GM23338 (cell line): Measurements from ENCODE around the gene TCEA2. TPM values are rescaled to one million over a fixed set of nuclear protein-coding genes. Genes with fewer than 3 reads are reported as not detected.

Experiments used
- ATAC-seq: fragments of 200-7000 bp; cut with Tn5 transposase; 3 replicates; pipeline ENCODE4 v1.9.1; 2020
- DNase-seq: peaks from one replicate; pipeline ENCODE4 v3.0.0-alpha.2; 2015; ENCODE audit warnings: low spot score
- H2AFZ ChIP-seq: fragments of 200-600 bp; sonication (generic); 2 replicates; pipeline ENCODE4 v1.8.0; 2016; ENCODE audit warnings: antibody characterized with exemption, mild to moderate bottlenecking, moderate library complexity
- H3F3A ChIP-seq: fragments of 200-600 bp; sonication (generic); replicated peaks from 2 replicates; pipeline ENCODE4 v1.8.0; 2017; ENCODE audit warnings: antibody characterized with exemption, mixed run types, low read depth
- H3K27ac ChIP-seq: fragments of 200-600 bp; sonication (generic); 2 replicates; pipeline ENCODE4 v1.6.1; 2016; ENCODE audit warnings: low read depth
- H3K27me3 ChIP-seq: fragments of 200-600 bp; sonication (generic); 2 replicates; pipeline ENCODE4 v1.8.0; 2016; ENCODE audit warnings: mild to moderate bottlenecking, mixed run types, moderate library complexity; ENCODE audit not compliant: insufficient read depth
- H3K36me3 ChIP-seq: fragments of 200-600 bp; sonication (generic); 2 replicates; pipeline ENCODE4 v1.8.0; 2016; ENCODE audit warnings: mild to moderate bottlenecking; ENCODE audit not compliant: insufficient read depth
- H3K4me1 ChIP-seq: fragments of 200-600 bp; sonication (generic); 2 replicates; pipeline ENCODE4 v1.8.0; 2016; ENCODE audit warnings: mild to moderate bottlenecking, moderate library complexity; ENCODE audit not compliant: insufficient read depth
- H3K4me2 ChIP-seq: fragments of 200-600 bp; sonication (generic); 2 replicates; pipeline ENCODE4 v1.7.1; 2017; ENCODE audit warnings: mixed run types
- H3K4me3 ChIP-seq: fragments of 200-600 bp; sonication (generic); 2 replicates; pipeline ENCODE4 v1.6.1; 2016; ENCODE audit warnings: mixed run types
- H3K79me2 ChIP-seq: fragments of 200-600 bp; sonication (generic); replicated peaks from 2 replicates; pipeline ENCODE4 v1.8.0; 2017; ENCODE audit warnings: mild to moderate bottlenecking; ENCODE audit not compliant: insufficient read depth
- H3K9me2 ChIP-seq: fragments of 200-600 bp; sonication (generic); 2 replicates; pipeline ENCODE4 v1.8.0; 2017; ENCODE audit not compliant: insufficient read depth
- H4K20me1 ChIP-seq: fragments of 200-600 bp; sonication (generic); replicated peaks from 2 replicates; pipeline ENCODE4 v1.8.0; 2017; ENCODE audit warnings: mild to moderate bottlenecking; ENCODE audit not compliant: insufficient read depth
- H3K27ac Mint-ChIP-seq: 2 replicates; pipeline ENCODE4 v1.8.0; 2020; ENCODE audit warnings: inconsistent platforms, mild to moderate bottlenecking, moderate library complexity, mixed read lengths
- H3K27me3 Mint-ChIP-seq: 3 replicates; pipeline ENCODE4 v1.8.0; 2022; ENCODE audit warnings: low read depth, mild to moderate bottlenecking, moderate library complexity, mixed read lengths, inconsistent platforms; ENCODE audit not compliant: insufficient read depth, poor library complexity
- H3K36me3 Mint-ChIP-seq: 3 replicates; pipeline ENCODE4 v1.8.0; 2021; ENCODE audit warnings: low read depth, mild to moderate bottlenecking, inconsistent platforms, moderate library complexity, mixed read lengths
- H3K4me1 Mint-ChIP-seq: 3 replicates; pipeline ENCODE4 v1.8.0; 2020; ENCODE audit warnings: mild to moderate bottlenecking, inconsistent platforms, mixed read lengths
- H3K4me3 Mint-ChIP-seq: 3 replicates; pipeline ENCODE4 v1.8.0; 2021; ENCODE audit warnings: moderate library complexity, mild to moderate bottlenecking, inconsistent platforms, mixed read lengths
- H3K9me3 Mint-ChIP-seq: 3 replicates; pipeline ENCODE4 v1.8.0; 2020; ENCODE audit warnings: moderate library complexity, mild to moderate bottlenecking, inconsistent platforms, mixed read lengths
- CREB1 ChIP-seq: fragments of 250-450 bp; sonication (Bioruptor Pico); IDR thresholded peaks from 2 replicates; pipeline ENCODE4 v1.5.0; 2020; ENCODE audit warnings: low read depth, mild to moderate bottlenecking, moderate library complexity
- EZH2 ChIP-seq: fragments of 200-600 bp; sonication (generic); IDR thresholded peaks from one replicate; pipeline ENCODE4 v1.8.0; 2017; ENCODE audit warnings: antibody characterized with exemption, mild to moderate bottlenecking, low read depth; ENCODE audit not compliant: unreplicated experiment
- EZH2phosphoT487 ChIP-seq: fragments of 200-600 bp; sonication (generic); IDR thresholded peaks from one replicate; pipeline ENCODE4 v1.8.1; 2018; ENCODE audit warnings: antibody characterized with exemption; ENCODE audit not compliant: unreplicated experiment
- JUNB ChIP-seq: IDR thresholded peaks from one replicate; pipeline ENCODE4 v1.6.1; 2016; ENCODE audit warnings: antibody characterized with exemption; ENCODE audit not compliant: unreplicated experiment
- NANOG ChIP-seq: IDR thresholded peaks from 2 replicates; pipeline ENCODE4 v1.6.1; 2016; ENCODE audit warnings: antibody characterized with exemption, borderline replicate concordance
- STAT1 ChIP-seq: IDR thresholded peaks from one replicate; pipeline ENCODE4 v1.6.1; 2016; ENCODE audit warnings: antibody characterized with exemption; ENCODE audit not compliant: unreplicated experiment
- ZNF331 ChIP-seq: fragments of 250-450 bp; sonication (Bioruptor Pico); IDR thresholded peaks from 2 replicates; pipeline ENCODE4 v1.5.0; 2020; ENCODE audit warnings: low read depth, mild to moderate bottlenecking, moderate library complexity
- polyA plus RNA-seq: library from polyadenylated mRNA; unstranded; fragments of >200 nt; fragmentation: Nextera tagmentation; extraction: Ambion mirVana; gene quantifications from 2 replicates; pipeline ENCODE4 v1.2.1, GENCODE V29; 2016
- total RNA-seq: library from RNA; depleted of rRNA; stranded (reverse); fragments of >200 nt; shearing (Covaris generic); gene quantifications from 2 replicates; pipeline ENCODE4 v1.2.3, GENCODE V29; 2014
- TF ChIP-seq, protein P1 (sequence below): IDR thresholded peaks from one replicate; pipeline ENCODE4 v1.6.1; 2018; ENCODE audit warnings: antibody characterized with exemption; ENCODE audit not compliant: unreplicated experiment
- TF ChIP-seq, protein P2 (sequence below): IDR thresholded peaks from 2 replicates; pipeline ENCODE4 v1.6.1; 2016; ENCODE audit warnings: antibody characterized with exemption
- TF ChIP-seq, protein P3 (sequence below): fragments of 250-450 bp; sonication (Bioruptor Pico); IDR thresholded peaks from 2 replicates; pipeline ENCODE4 v1.5.0; 2020; ENCODE audit warnings: mild to moderate bottlenecking, moderate library complexity

TCEA2 gene
- total and polyA plus RNA-seq, 2 experiments from 2014 or later: 21.0 to 54.4 TPM

DNA sequence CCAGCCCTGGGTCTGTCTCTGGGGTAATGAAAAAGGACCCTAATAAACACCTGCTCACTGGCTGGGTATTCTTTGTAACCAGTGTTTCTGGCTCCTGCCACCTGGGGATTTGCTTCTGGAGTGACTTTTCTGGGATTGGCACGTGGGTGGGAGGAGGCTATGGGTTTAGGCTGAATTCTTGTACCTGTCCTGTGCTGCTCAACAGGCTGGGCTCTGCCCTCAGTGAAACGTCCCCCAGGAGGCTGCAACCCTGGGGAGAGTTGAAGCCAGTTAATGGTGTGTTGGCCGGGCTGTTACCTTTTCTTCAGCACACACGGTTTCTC is 37.5 kb downstream of the TCEA2 start:
- ATAC-seq (no peak), DNase-seq (no peak)
- TF ChIP-seq EZH2 (no peak), CREB1 (no peak), NANOG (no peak), ZNF331 (CRISPR knock-in tag) (no peak), STAT1 (no peak), EZH2phosphoT487 (no peak)
- TF ChIP-seq, protein P1, sequence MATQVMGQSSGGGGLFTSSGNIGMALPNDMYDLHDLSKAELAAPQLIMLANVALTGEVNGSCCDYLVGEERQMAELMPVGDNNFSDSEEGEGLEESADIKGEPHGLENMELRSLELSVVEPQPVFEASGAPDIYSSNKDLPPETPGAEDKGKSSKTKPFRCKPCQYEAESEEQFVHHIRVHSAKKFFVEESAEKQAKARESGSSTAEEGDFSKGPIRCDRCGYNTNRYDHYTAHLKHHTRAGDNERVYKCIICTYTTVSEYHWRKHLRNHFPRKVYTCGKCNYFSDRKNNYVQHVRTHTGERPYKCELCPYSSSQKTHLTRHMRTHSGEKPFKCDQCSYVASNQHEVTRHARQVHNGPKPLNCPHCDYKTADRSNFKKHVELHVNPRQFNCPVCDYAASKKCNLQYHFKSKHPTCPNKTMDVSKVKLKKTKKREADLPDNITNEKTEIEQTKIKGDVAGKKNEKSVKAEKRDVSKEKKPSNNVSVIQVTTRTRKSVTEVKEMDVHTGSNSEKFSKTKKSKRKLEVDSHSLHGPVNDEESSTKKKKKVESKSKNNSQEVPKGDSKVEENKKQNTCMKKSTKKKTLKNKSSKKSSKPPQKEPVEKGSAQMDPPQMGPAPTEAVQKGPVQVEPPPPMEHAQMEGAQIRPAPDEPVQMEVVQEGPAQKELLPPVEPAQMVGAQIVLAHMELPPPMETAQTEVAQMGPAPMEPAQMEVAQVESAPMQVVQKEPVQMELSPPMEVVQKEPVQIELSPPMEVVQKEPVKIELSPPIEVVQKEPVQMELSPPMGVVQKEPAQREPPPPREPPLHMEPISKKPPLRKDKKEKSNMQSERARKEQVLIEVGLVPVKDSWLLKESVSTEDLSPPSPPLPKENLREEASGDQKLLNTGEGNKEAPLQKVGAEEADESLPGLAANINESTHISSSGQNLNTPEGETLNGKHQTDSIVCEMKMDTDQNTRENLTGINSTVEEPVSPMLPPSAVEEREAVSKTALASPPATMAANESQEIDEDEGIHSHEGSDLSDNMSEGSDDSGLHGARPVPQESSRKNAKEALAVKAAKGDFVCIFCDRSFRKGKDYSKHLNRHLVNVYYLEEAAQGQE: no peak
- Histone ChIP-seq H3K79me2 (no peaks in the 10 kb centered on the region), H3K4me2 (no peak overlapping the region), H3K27ac (no peak overlapping the region), H3K4me1 (no peaks in the 10 kb centered on the region), H3F3A (peaks cover 7% of the 10 kb centered on the region), H3K27me3 (peaks cover 17% of the 10 kb centered on the region), H3K36me3 (no peaks in the 10 kb centered on the region), H3K4me3 (no peak overlapping the region), H2AFZ (no peak overlapping the region), H3K9me2 (no peaks in the 10 kb centered on the region), H4K20me1 (no peaks in the 10 kb centered on the region)
- Mint-ChIP-seq H3K9me3 (peaks cover 8% of the 10 kb centered on the region), H3K36me3 (peaks cover 4% of the 10 kb centered on the region; the same call in 2 of the 3 replicates), H3K4me1 (peaks cover 11% of the 10 kb centered on the region), H3K27me3 (peaks cover 29% of the 10 kb centered on the region), H3K4me3 (no peak overlapping the region), H3K27ac (no peak overlapping the region)

DNA sequence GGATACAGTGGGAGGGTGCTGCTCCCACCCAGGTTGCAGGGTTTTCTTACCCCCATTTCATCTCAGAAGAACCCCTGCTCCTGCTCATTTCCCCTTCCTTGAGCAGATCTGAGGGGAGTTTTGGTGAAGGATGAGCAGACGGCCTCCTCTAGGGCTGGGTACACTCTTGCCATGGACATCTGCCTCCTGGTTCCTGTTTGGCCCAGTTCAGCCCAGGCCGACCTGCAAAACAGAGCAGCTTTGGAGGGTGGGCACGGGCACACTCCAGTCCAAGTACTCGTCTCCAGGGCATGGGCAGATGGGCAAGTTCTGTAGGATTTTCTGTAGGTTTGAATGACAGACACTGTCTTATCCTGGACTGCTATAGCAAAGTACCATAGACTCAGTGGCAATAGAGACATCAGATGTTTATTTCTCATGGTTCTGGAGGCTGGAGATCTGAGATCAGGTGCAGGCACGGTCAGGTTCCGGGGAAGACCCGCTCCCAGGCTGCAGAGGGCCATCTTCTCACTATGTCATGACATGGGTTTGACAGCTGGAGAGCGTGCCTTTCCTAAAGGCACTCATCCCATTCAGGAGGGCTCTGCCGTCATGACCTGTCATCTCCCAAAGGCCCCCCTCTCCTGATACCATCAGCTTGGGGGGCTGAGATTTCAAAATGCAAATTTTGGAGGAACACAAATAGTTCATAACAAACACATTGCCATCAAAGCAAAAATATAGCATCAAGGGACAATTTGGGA is 38.1 kb downstream of the TCEA2 start:
- Histone ChIP-seq H3K4me2 (no peak overlapping the region), H3K27ac (no peak overlapping the region), H3K27me3 (peaks cover 17% of the 10 kb centered on the region), H3K4me3 (0 out of 2 replicates have a peak overlapping the region, but pooled peaks have one; percentile 69), H4K20me1 (no peaks in the 10 kb centered on the region), H3K79me2 (no peaks in the 10 kb centered on the region), H2AFZ (no peak overlapping the region), H3K36me3 (no peaks in the 10 kb centered on the region), H3F3A (peaks cover 7% of the 10 kb centered on the region), H3K9me2 (no peaks in the 10 kb centered on the region), H3K4me1 (no peaks in the 10 kb centered on the region)
- TF ChIP-seq JUNB: no peak
- TF ChIP-seq, protein P2, sequence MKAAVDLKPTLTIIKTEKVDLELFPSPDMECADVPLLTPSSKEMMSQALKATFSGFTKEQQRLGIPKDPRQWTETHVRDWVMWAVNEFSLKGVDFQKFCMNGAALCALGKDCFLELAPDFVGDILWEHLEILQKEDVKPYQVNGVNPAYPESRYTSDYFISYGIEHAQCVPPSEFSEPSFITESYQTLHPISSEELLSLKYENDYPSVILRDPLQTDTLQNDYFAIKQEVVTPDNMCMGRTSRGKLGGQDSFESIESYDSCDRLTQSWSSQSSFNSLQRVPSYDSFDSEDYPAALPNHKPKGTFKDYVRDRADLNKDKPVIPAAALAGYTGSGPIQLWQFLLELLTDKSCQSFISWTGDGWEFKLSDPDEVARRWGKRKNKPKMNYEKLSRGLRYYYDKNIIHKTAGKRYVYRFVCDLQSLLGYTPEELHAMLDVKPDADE: no peak
- TF ChIP-seq CREB1: no peak
- TF ChIP-seq, protein P3, sequence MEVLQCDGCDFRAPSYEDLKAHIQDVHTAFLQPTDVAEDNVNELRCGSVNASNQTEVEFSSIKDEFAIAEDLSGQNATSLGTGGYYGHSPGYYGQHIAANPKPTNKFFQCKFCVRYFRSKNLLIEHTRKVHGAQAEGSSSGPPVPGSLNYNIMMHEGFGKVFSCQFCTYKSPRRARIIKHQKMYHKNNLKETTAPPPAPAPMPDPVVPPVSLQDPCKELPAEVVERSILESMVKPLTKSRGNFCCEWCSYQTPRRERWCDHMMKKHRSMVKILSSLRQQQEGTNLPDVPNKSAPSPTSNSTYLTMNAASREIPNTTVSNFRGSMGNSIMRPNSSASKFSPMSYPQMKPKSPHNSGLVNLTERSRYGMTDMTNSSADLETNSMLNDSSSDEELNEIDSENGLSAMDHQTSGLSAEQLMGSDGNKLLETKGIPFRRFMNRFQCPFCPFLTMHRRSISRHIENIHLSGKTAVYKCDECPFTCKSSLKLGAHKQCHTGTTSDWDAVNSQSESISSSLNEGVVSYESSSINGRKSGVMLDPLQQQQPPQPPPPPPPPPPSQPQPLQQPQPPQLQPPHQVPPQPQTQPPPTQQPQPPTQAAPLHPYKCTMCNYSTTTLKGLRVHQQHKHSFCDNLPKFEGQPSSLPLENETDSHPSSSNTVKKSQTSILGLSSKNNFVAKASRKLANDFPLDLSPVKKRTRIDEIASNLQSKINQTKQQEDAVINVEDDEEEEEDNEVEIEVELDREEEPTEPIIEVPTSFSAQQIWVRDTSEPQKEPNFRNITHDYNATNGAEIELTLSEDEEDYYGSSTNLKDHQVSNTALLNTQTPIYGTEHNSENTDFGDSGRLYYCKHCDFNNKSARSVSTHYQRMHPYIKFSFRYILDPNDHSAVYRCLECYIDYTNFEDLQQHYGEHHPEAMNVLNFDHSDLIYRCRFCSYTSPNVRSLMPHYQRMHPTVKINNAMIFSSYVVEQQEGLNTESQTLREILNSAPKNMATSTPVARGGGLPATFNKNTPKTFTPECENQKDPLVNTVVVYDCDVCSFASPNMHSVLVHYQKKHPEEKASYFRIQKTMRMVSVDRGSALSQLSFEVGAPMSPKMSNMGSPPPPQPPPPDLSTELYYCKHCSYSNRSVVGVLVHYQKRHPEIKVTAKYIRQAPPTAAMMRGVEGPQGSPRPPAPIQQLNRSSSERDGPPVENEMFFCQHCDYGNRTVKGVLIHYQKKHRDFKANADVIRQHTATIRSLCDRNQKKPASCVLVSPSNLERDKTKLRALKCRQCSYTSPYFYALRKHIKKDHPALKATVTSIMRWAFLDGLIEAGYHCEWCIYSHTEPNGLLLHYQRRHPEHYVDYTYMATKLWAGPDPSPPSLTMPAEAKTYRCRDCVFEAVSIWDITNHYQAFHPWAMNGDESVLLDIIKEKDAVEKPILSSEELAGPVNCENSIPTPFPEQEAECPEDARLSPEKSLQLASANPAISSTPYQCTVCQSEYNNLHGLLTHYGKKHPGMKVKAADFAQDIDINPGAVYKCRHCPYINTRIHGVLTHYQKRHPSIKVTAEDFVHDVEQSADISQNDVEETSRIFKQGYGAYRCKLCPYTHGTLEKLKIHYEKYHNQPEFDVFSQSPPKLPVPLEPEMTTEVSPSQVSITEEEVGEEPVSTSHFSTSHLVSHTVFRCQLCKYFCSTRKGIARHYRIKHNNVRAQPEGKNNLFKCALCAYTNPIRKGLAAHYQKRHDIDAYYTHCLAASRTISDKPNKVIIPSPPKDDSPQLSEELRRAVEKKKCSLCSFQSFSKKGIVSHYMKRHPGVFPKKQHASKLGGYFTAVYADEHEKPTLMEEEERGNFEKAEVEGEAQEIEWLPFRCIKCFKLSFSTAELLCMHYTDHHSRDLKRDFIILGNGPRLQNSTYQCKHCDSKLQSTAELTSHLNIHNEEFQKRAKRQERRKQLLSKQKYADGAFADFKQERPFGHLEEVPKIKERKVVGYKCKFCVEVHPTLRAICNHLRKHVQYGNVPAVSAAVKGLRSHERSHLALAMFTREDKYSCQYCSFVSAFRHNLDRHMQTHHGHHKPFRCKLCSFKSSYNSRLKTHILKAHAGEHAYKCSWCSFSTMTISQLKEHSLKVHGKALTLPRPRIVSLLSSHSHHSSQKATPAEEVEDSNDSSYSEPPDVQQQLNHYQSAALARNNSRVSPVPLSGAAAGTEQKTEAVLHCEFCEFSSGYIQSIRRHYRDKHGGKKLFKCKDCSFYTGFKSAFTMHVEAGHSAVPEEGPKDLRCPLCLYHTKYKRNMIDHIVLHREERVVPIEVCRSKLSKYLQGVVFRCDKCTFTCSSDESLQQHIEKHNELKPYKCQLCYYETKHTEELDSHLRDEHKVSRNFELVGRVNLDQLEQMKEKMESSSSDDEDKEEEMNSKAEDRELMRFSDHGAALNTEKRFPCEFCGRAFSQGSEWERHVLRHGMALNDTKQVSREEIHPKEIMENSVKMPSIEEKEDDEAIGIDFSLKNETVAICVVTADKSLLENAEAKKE (CRISPR knock-in tag): no peak
- Mint-ChIP-seq H3K27me3 (peaks cover 31% of the 10 kb centered on the region), H3K27ac (no peak overlapping the region), H3K36me3 (peaks cover 4% of the 10 kb centered on the region; the same call in 2 of the 3 replicates), H3K4me1 (peaks cover 11% of the 10 kb centered on the region), H3K9me3 (peaks cover 8% of the 10 kb centered on the region), H3K4me3 (peak overlapping the region; percentile 59)
- DNase-seq: peak; percentile 0
- ATAC-seq: no peak
